ENCODE measurements around the gene COG5.

COG5 gene

DNA sequence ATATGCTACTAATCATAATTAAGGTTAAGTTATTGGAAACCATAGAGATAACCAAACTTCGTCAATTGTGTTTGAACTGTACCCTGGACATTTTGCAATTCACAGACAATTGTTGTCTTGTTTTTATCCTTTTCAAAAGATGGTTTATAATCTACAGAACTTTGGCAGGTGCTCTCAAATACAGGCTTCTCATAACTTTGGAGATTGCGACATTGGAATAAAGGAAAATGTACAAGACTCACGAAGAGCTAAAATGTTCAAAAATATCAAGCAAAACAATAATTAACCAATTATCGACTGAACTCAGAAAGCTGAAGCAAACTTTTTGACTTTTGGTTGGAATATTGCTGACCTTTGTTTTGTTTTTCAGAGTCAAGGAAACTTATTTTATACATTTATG lies 182.3 kb downstream of the COG5 start:
- in situ Hi-C loops (cut with MboI; ENCODE audit: low pct_unique_long_range_greater_than_20kb, low sequenced_read_pairs, unreplicated experiment), result no loop called here
- DNase-seq (ENCODE audit: low spot score), result no peak
- TF ChIP-seq, protein P1, sequence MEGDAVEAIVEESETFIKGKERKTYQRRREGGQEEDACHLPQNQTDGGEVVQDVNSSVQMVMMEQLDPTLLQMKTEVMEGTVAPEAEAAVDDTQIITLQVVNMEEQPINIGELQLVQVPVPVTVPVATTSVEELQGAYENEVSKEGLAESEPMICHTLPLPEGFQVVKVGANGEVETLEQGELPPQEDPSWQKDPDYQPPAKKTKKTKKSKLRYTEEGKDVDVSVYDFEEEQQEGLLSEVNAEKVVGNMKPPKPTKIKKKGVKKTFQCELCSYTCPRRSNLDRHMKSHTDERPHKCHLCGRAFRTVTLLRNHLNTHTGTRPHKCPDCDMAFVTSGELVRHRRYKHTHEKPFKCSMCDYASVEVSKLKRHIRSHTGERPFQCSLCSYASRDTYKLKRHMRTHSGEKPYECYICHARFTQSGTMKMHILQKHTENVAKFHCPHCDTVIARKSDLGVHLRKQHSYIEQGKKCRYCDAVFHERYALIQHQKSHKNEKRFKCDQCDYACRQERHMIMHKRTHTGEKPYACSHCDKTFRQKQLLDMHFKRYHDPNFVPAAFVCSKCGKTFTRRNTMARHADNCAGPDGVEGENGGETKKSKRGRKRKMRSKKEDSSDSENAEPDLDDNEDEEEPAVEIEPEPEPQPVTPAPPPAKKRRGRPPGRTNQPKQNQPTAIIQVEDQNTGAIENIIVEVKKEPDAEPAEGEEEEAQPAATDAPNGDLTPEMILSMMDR (IDR thresholded peaks at IDR 0.05; ENCODE audit: extremely low read depth, insufficient read depth, missing control alignments), result no peak

DNA sequence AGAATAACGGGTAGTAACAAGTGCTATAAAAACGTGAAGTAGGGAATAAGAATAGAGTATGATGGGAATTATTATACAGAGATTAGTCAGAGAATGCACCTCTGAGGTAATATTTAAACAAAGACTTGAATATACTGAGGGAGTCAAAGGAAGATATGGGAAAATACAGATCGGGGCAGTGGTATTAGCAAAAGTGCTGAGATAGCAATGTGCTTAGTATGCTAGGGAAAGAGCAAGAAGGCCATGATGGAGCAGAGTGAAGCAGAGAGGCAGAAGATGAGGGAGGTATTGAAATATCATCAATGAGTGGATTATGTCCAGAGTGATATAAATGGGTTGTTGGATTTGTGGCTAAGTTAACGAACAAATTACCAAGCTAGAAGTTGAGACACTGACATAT lies 190.4 kb downstream of the COG5 start:
- TF ChIP-seq, protein P1 (IDR thresholded peaks at IDR 0.05; ENCODE audit: extremely low read depth, insufficient read depth, missing control alignments), result no peak

DNA sequence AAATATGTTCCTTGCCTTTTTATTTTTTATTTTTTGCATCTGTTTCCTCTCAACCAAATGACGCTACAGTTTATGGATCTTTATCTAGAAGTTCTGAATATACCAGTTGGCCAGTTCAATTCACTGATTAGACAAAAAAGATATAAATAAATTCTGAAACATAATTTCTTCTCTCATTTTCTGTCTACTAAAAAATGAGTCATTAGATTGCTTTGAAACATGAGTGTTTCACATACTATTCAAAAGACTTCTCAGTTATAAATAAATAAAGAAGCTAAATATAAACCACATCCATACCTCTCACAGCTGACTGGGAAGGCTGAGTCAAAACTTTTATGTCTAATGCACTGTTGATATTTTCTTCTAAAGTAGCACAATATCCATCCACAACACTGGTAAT lies 191.4 kb downstream of the COG5 start:
- TF ChIP-seq, protein P1 (IDR thresholded peaks at IDR 0.05; ENCODE audit: extremely low read depth, insufficient read depth, missing control alignments), result no peak
- no peak for DNase-seq (ENCODE audit: low spot score)
- in situ Hi-C loops (cut with MboI; ENCODE audit: low pct_unique_long_range_greater_than_20kb, low sequenced_read_pairs, unreplicated experiment), result no loop called here

More for the DNA sequence above, 190.4 kb downstream of the COG5 start:
- no peak for DNase-seq (ENCODE audit: low spot score)
- in situ Hi-C loops (cut with MboI; ENCODE audit: low pct_unique_long_range_greater_than_20kb, low sequenced_read_pairs, unreplicated experiment), result no loop called here

DNA sequence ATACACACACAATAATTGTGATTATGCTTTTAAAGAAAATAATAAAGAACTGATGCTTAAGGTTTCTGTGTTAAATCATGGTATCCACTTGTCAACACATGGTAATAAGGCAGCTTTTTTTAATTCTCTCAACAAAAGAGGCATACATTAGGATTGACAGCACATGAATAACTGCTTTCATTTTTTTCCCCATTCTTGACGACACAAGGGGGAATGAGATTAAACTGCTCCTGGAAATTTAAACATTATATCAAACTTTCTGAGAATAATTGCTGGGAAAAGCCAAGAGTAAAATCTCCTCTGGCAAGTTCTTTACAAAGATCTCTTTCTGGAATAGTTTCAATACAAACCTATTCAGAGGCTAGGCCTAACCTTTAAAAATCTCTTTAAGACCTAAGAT lies 192.9 kb downstream of the COG5 start:
- TF ChIP-seq, protein P1 (IDR thresholded peaks at IDR 0.05; ENCODE audit: extremely low read depth, insufficient read depth, missing control alignments), result no peak
- in situ Hi-C loops (cut with MboI; ENCODE audit: low pct_unique_long_range_greater_than_20kb, low sequenced_read_pairs, unreplicated experiment), result no loop called here
- DNase-seq (ENCODE audit: low spot score), result no peak

DNA sequence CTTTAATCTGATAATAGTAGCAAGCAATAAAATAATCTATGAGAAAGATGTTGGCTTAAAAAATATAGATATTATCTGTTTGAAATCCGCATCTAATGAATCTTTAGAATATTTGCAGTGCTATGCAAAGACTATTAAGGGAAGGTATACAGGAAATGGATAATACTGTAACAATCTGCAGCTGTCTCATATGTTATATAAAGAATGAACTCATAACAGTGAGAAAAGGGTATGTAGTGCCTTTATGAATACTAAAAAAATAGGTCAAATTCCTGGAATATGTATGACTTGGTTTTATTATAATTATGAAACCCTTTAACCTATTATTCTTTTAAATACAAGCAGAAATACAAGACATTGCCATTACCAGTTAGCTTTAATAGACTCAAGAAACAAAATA lies 198.9 kb downstream of the COG5 start:
- in situ Hi-C loops (cut with MboI; ENCODE audit: low pct_unique_long_range_greater_than_20kb, low sequenced_read_pairs, unreplicated experiment), result no loop called here
- TF ChIP-seq, protein P1 (IDR thresholded peaks at IDR 0.05; ENCODE audit: extremely low read depth, insufficient read depth, missing control alignments), result no peak
- DNase-seq (ENCODE audit: low spot score), result no peak

DNA sequence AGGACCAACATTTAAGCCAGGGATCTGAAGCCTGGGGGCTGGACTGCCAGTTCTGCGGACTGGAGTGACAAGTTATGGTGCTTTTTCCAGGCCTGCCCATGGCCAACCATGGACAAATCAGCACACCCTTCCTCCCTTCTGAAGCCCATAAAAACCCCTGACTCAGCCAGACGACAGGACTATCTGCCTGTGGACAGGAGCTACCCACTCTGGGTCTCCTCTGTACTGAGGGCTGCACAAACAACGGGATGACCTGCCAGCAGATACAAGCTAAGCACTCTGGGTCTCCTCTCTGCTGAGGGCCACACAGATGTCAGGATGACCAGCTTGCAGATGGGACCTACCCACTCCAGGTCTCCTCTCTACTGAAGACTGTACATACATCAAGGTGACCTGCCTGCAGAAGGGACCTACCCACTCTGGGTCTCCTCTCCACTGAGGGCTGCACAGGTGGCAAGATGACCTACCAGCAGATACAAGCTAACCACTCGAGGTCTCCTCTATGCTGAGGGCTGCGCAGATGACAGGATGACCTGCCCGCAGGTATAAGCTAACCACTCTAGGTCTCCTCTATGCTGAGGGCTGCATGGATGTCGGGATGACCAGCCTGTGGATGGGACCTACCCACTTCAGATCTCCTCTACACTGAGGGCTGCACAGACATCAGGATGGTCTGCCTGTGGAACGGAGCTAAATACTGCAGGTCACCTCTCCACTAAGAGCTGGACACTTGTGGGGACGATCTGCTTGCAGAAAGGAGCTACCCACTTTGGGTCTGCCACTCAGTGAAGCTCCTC lies 204.0 kb downstream of the COG5 start:
- TF ChIP-seq, protein P1 (IDR thresholded peaks at IDR 0.05; ENCODE audit: extremely low read depth, insufficient read depth, missing control alignments), result no peak
- in situ Hi-C loops (cut with MboI; ENCODE audit: low pct_unique_long_range_greater_than_20kb, low sequenced_read_pairs, unreplicated experiment), result no loop called here
- DNase-seq (ENCODE audit: low spot score), result no peak

Data from GM13977 (cell line).